ENCODE data around the gene LSM4.

DNA sequence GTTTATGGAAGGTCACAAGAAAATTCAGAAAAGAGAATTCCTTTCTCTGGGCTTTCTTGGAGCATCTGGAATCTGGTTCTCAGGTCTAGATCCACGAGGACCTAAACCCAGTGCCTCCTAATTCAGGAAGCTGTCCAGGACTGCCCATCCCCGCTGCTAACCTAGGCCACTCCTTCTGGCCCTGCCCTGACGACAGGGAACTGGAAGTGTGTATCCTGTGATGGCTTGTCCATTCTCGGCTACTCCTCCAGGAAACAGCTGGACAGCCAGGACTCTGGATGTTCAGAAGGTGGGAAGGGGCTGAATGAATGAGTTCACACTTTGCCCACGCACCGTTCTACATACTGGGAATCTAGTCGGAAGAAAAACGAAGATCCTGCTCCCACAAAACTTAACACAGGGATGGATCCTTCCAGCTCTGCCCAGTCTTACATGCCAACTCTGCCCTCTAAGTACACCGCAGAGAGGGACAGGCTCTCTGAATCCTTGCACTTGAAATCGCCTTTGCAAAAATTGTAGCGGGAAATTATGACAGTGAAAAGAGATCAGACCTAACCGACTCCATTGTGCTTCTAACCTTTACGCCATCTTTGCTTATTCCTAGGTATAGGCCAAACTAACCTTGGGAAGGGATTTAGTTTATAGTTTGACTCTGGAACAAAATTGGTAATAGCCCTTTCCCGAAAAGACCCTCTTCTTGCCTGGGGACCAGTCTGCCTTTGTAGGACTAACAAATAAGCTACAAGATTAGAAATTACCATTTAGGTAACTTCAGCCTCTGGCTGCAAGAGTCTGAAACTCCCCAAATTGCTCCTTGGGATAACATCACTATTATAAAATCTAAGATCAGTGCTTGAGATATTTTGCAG, 1.8 kb downstream of the LSM4 start:
- TF ChIP-seq TAF1 (IDR thresholded peaks at IDR 0.05; ENCODE audit: borderline replicate concordance, low read depth, low read length) (no peak), POLR2A (IDR thresholded peaks at IDR 0.05; ENCODE audit: low read depth, low read length) (no peak; the same call in 1 of the 2 replicates), POLR2AphosphoS5 (IDR thresholded peaks at IDR 0.05; ENCODE audit: low read depth, low read length) (no peak)

All from GM12892 (cell line).